H9 (cell line): ENCODE results near the gene CCL17. TPM values are rescaled to one million over a fixed set of nuclear protein-coding genes. Genes with fewer than 3 reads are reported as not detected.

Experiments used
- DNase-seq: peaks from one replicate; pipeline ENCODE4 v3.0.0-alpha.2; 2017
- H2AFZ ChIP-seq: one replicate; pipeline ENCODE4 v1.6.1; 2013; ENCODE audit warnings: mild to moderate bottlenecking, low read length, control low read depth, moderate library complexity
- H2AK5ac ChIP-seq: 2 replicates; pipeline ENCODE4 v1.6.1; 2013; ENCODE audit warnings: low read length, control low read depth, mixed read lengths; ENCODE audit not compliant: insufficient read length
- H2BK120ac ChIP-seq: one replicate; pipeline ENCODE4 v1.6.1; 2013; ENCODE audit warnings: low read depth, mild to moderate bottlenecking, low read length, control low read depth, inconsistent platforms; ENCODE audit not compliant: poor library complexity, severe bottlenecking
- H2BK12ac ChIP-seq: 2 replicates; pipeline ENCODE4 v1.6.1; 2013; ENCODE audit warnings: low read length, control low read depth, mixed read lengths, low read depth; ENCODE audit not compliant: insufficient read length
- H2BK15ac ChIP-seq: 2 replicates; pipeline ENCODE4 v1.6.1; 2013; ENCODE audit warnings: low read depth, low read length, control low read depth
- H2BK20ac ChIP-seq: one replicate; pipeline ENCODE4 v1.6.1; 2013; ENCODE audit warnings: low read depth, mild to moderate bottlenecking, low read length, control low read depth, inconsistent platforms; ENCODE audit not compliant: poor library complexity, severe bottlenecking
- H2BK5ac ChIP-seq: 2 replicates; pipeline ENCODE4 v1.6.1; 2013; ENCODE audit warnings: low read length, control low read depth, mixed read lengths; ENCODE audit not compliant: insufficient read length
- H3K14ac ChIP-seq: 2 replicates; pipeline ENCODE4 v1.6.1; 2013; ENCODE audit warnings: low read length, control low read depth; ENCODE audit not compliant: insufficient read depth
- H3K18ac ChIP-seq: 2 replicates; pipeline ENCODE4 v1.6.1; 2013; ENCODE audit warnings: low read depth, mild to moderate bottlenecking, mixed read lengths, low read length, control low read depth; ENCODE audit not compliant: insufficient read length
- H3K23ac ChIP-seq: 2 replicates; pipeline ENCODE4 v1.6.1; 2013; ENCODE audit warnings: low read length, control low read depth, mixed read lengths, low read depth; ENCODE audit not compliant: insufficient read length
- H3K23me2 ChIP-seq: 2 replicates; pipeline ENCODE4 v1.6.1; 2013; ENCODE audit warnings: low read depth, mild to moderate bottlenecking, mixed read lengths, low read length, control low read depth; ENCODE audit not compliant: insufficient read length, poor library complexity, severe bottlenecking
- H3K27ac ChIP-seq: 2 replicates; pipeline ENCODE4 v1.5.1; 2013; ENCODE audit warnings: low read length, control low read depth, mixed read lengths, low read depth; ENCODE audit not compliant: insufficient read length
- H3K27me3 ChIP-seq: 2 replicates; pipeline ENCODE4 v1.6.1; 2013; ENCODE audit warnings: low read length, control low read depth, inconsistent platforms; ENCODE audit not compliant: insufficient read depth
- H3K4ac ChIP-seq: 2 replicates; pipeline ENCODE4 v1.6.1; 2013; ENCODE audit warnings: low read depth, mild to moderate bottlenecking, control low read depth, inconsistent platforms, low read length, moderate library complexity
- H3K4me1 ChIP-seq: 2 replicates; pipeline ENCODE4 v1.6.1; 2013; ENCODE audit warnings: low read length, control low read depth, inconsistent platforms; ENCODE audit not compliant: insufficient read depth
- H3K4me2 ChIP-seq: 2 replicates; pipeline ENCODE4 v1.6.1; 2013; ENCODE audit warnings: low read length, control low read depth, mixed read lengths; ENCODE audit not compliant: insufficient read length, insufficient read depth
- H3K56ac ChIP-seq: 2 replicates; pipeline ENCODE4 v1.6.1; 2013; ENCODE audit warnings: low read depth, mild to moderate bottlenecking, mixed read lengths, low read length, control low read depth; ENCODE audit not compliant: insufficient read length
- H3K79me1 ChIP-seq: 2 replicates; pipeline ENCODE4 v1.6.1; 2013; ENCODE audit warnings: low read depth, mild to moderate bottlenecking, moderate library complexity, low read length, control low read depth, inconsistent platforms; ENCODE audit not compliant: insufficient read depth, poor library complexity, severe bottlenecking
- H3K79me2 ChIP-seq: 2 replicates; pipeline ENCODE4 v1.6.1; 2013; ENCODE audit warnings: low read length, control low read depth, inconsistent platforms; ENCODE audit not compliant: insufficient read depth
- H3K9ac ChIP-seq: 2 replicates; pipeline ENCODE4 v1.6.1; 2013; ENCODE audit warnings: low read length, control low read depth, mixed read lengths; ENCODE audit not compliant: insufficient read length; ENCODE audit errors: extremely low read depth
- H3K9me3 ChIP-seq: one replicate; pipeline ENCODE4 v1.6.1; 2013; ENCODE audit warnings: low read depth, low read length, inconsistent platforms; ENCODE audit not compliant: control insufficient read depth
- H3T11ph ChIP-seq: one replicate; pipeline ENCODE4 v1.6.1; 2013; ENCODE audit warnings: mild to moderate bottlenecking, low read length, control low read depth, inconsistent platforms
- H4K20me1 ChIP-seq: one replicate; pipeline ENCODE4 v1.6.1; 2013; ENCODE audit not compliant: control insufficient read depth, insufficient read length, insufficient read depth
- H4K5ac ChIP-seq: 2 replicates; pipeline ENCODE4 v1.6.1; 2013; ENCODE audit warnings: low read depth, mild to moderate bottlenecking, mixed read lengths, low read length, control low read depth; ENCODE audit not compliant: insufficient read length
- H4K8ac ChIP-seq: replicated peaks from 2 replicates; pipeline ENCODE4 v1.6.1; 2013; ENCODE audit warnings: low read length, control low read depth, mixed read lengths, low read depth; ENCODE audit not compliant: insufficient read length
- H4K91ac ChIP-seq: 2 replicates; pipeline ENCODE4 v1.6.1; 2013; ENCODE audit warnings: low read depth, mild to moderate bottlenecking, moderate library complexity, mixed read lengths, low read length, control low read depth; ENCODE audit not compliant: insufficient read length
- H3K27ac Mint-ChIP-seq, 3 experiments: 2 replicates in 2 of 3; 3 replicates in 1 of 3; pipeline ENCODE4 v1.8.0; 2020 to 2021; ENCODE audit warnings: mixed read lengths in 3 of 3, mild to moderate bottlenecking in 1 of 3, moderate library complexity in 1 of 3
- H3K27me3 Mint-ChIP-seq: 2 replicates; pipeline ENCODE4 v1.8.0; 2021; ENCODE audit warnings: low read depth, mild to moderate bottlenecking, moderate library complexity, mixed read lengths
- H3K36me3 Mint-ChIP-seq, 3 experiments: 2 replicates in 2 of 3; 3 replicates in 1 of 3; pipeline ENCODE4 v1.8.0; 2020 to 2021; ENCODE audit warnings: low read depth in 3 of 3, mixed read lengths in 3 of 3; ENCODE audit not compliant: insufficient read depth in 1 of 3
- H3K4me1 Mint-ChIP-seq, 2 experiments: 2 replicates each; pipeline ENCODE4 v1.8.0; 2020; ENCODE audit warnings: mixed read lengths in 2 of 2
- H3K4me3 Mint-ChIP-seq, 2 experiments: 2 replicates in 1 of 2; 3 replicates in 1 of 2; pipeline ENCODE4 v1.8.0; 2020 to 2021; ENCODE audit warnings: mild to moderate bottlenecking in 2 of 2, mixed read lengths in 2 of 2, moderate library complexity in 1 of 2
- H3K9me3 Mint-ChIP-seq, 2 experiments: 2 replicates in 1 of 2; 3 replicates in 1 of 2; pipeline ENCODE4 v1.8.0; 2020; ENCODE audit warnings: mild to moderate bottlenecking in 2 of 2, mixed read lengths in 2 of 2, moderate library complexity in 1 of 2
- WGBS: extraction: QIAGEN DNeasy Blood & Tissue Kit; methylation state at CpG from one replicate; pipeline ENCODE4 v1.1.7; 2013; ENCODE audit warnings: missing lambda C conversion rate, low lambda C conversion rate, mixed read lengths; ENCODE audit not compliant: insufficient read length; ENCODE audit errors: extremely low coverage; 5-methylcytosine and 5-hydroxymethylcytosine counted together
- total RNA-seq: library from RNA; stranded (reverse); gene quantifications from 2 replicates; pipeline ENCODE4 v1.2.1, GENCODE V29; 2021
- TF ChIP-seq, protein P1 (sequence below): fragments of 200-600 bp; sonication (generic); conservative IDR thresholded peaks from 3 replicates; pipeline ENCODE4 v1.8.0; 2021; ENCODE audit warnings: antibody characterized with exemption, mild to moderate bottlenecking

The CCL17 gene
- total RNA-seq, 1 experiment from 2014 or later = not detected

DNA sequence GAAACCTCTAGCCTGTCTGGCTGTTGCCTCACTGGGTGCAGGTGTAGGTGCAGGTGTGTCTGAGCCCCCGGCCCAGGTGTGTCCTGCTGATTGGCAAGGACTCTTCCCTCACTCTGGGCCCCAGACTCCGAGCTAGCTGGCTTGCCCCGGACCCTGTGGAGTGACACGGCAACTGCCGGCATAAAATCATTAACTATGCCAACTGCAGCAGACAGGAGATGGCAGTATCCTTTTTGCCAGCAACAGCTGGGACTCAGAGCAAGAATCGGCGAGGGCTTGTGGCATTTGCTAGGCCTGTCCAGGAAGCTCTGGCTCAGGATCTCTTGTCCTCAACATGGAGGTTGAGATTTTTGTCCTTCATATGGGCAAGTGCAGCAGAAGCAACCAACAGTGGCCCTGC is 21.8 kb downstream of the CCL17 start:
- no peak overlapping the region for H3K4me3 Mint-ChIP-seq
- no peak overlapping the region for H2BK15ac ChIP-seq
- H3T11ph ChIP-seq = no peak overlapping the region
- no peaks in the 10 kb centered on the region for H3K79me1 ChIP-seq
- H3K14ac ChIP-seq = no peak overlapping the region
- no peak overlapping the region for H2BK120ac ChIP-seq
- no peaks in the 10 kb centered on the region for H3K9me3 Mint-ChIP-seq
- H2BK12ac ChIP-seq = no peak overlapping the region
- no peak overlapping the region for H3K27ac ChIP-seq
- no peaks in the 10 kb centered on the region for H3K23me2 ChIP-seq
- H3K23ac ChIP-seq = no peak overlapping the region
- H2AK5ac ChIP-seq = no peak overlapping the region
- H2BK5ac ChIP-seq = no peak overlapping the region
- no peak overlapping the region for H4K5ac ChIP-seq
- no peak overlapping the region for H3K18ac ChIP-seq
- H3K4me1 ChIP-seq = no peaks in the 10 kb centered on the region
- H3K27me3 Mint-ChIP-seq = no peaks in the 10 kb centered on the region
- H3K4me1 Mint-ChIP-seq = peaks cover 5 to 6% of the 10 kb centered on the region in 2 experiments; a peak in 3 of 4 replicates
- H2AFZ ChIP-seq = no peak overlapping the region
- TF ChIP-seq, protein P1, sequence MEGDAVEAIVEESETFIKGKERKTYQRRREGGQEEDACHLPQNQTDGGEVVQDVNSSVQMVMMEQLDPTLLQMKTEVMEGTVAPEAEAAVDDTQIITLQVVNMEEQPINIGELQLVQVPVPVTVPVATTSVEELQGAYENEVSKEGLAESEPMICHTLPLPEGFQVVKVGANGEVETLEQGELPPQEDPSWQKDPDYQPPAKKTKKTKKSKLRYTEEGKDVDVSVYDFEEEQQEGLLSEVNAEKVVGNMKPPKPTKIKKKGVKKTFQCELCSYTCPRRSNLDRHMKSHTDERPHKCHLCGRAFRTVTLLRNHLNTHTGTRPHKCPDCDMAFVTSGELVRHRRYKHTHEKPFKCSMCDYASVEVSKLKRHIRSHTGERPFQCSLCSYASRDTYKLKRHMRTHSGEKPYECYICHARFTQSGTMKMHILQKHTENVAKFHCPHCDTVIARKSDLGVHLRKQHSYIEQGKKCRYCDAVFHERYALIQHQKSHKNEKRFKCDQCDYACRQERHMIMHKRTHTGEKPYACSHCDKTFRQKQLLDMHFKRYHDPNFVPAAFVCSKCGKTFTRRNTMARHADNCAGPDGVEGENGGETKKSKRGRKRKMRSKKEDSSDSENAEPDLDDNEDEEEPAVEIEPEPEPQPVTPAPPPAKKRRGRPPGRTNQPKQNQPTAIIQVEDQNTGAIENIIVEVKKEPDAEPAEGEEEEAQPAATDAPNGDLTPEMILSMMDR = no peak
- no peak overlapping the region for H3K56ac ChIP-seq
- H3K9ac ChIP-seq = no peak overlapping the region
- H3K4ac ChIP-seq = no peak overlapping the region
- H4K91ac ChIP-seq = no peak overlapping the region
- no CpG with 5 or more reads among the region's 7 CpGs for WGBS
- no peaks in the 10 kb centered on the region for H3K9me3 ChIP-seq
- no peak overlapping the region for H3K4me2 ChIP-seq
- peaks cover 25 to 39% (median 38%) of the 10 kb centered on the region in 3 experiments for H3K36me3 Mint-ChIP-seq
- H3K27ac Mint-ChIP-seq = 0 out of 7 replicates have a peak overlapping the region, but pooled peaks of 1 of the 3 experiments have one; percentile 31
- DNase-seq = no peak
- no peaks in the 10 kb centered on the region for H3K79me2 ChIP-seq
- no peaks in the 10 kb centered on the region for H3K27me3 ChIP-seq
- H4K20me1 ChIP-seq = no peaks in the 10 kb centered on the region
- H2BK20ac ChIP-seq = no peak overlapping the region
- no peak overlapping the region for H4K8ac ChIP-seq
